Kidney (tissue), 14 donors: ENCODE results near the gene MEI1. TPM values are rescaled to one million over a fixed set of nuclear protein-coding genes. Genes with fewer than 3 reads are reported as not detected.

Source experiments
- DNase-seq, 5 donors: peaks; one replicate each; pipeline ENCODE4 v3.0.0-alpha.2; 2013 to 2020
- FAIRE-seq: peaks from 2 replicates; lab custom pipeline; 2012; peaks lifted over from hg19 to GRCh38; lab: Jason Lieb, UNC
- H3K27ac ChIP-seq, 2 donors: one replicate each; pipeline ENCODE4 v1.7.0; 2013; ENCODE audit warnings: low read depth in 2 of 2, low read length in 2 of 2, inconsistent platforms in 1 of 2
- H3K27me3 ChIP-seq: one replicate; pipeline ENCODE4 v1.7.1; 2013; ENCODE audit warnings: low read length, inconsistent platforms; ENCODE audit not compliant: control insufficient read depth, insufficient read depth
- H3K36me3 ChIP-seq, 3 donors: one replicate each; pipeline versions ENCODE4 v1.7.0 to v1.7.1; 2013; ENCODE audit warnings: low read length in 3 of 3, control low read depth in 1 of 3, inconsistent platforms in 1 of 3; ENCODE audit not compliant: insufficient read depth in 3 of 3, control insufficient read depth in 2 of 3
- H3K4me1 ChIP-seq, 3 donors: one replicate each; pipeline versions ENCODE4 v1.7.0 to v1.7.1; 2013; ENCODE audit warnings: low read length in 3 of 3, inconsistent platforms in 1 of 3, low read depth in 1 of 3; ENCODE audit not compliant: control insufficient read depth in 2 of 3, insufficient read depth in 2 of 3
- H3K4me3 ChIP-seq, 3 donors: one replicate each; pipeline versions ENCODE4 v1.7.0 to v1.8.1; 2013; ENCODE audit warnings: low read length in 3 of 3, control low read depth in 1 of 3, inconsistent platforms in 1 of 3
- H3K9ac ChIP-seq, 3 donors: one replicate each; pipeline versions ENCODE4 v1.7.0 to v1.7.1; 2013; ENCODE audit warnings: low read length in 3 of 3, control low read depth in 1 of 3, inconsistent platforms in 1 of 3
- H3K9me3 ChIP-seq, 3 donors: one replicate each; pipeline versions ENCODE4 v1.7.0 to v1.7.1; 2013; ENCODE audit warnings: low read length in 3 of 3, control low read depth in 1 of 3, inconsistent platforms in 1 of 3; ENCODE audit not compliant: control insufficient read depth in 2 of 3, insufficient read depth in 1 of 3
- CTCF ChIP-seq: IDR thresholded peaks from 3 replicates; pipeline ENCODE4 v1.5.1; 2012; ENCODE audit warnings: mild to moderate bottlenecking, moderate library complexity, borderline replicate concordance; ENCODE audit not compliant: insufficient read depth; ENCODE audit errors: extremely low read depth
- intact Hi-C: fragments of 100-400 bp; cut with DNase I; formaldehyde crosslinking; loops from one replicate; pipeline ENCODE4 v1.11.1; 2022
- polyA plus RNA-seq: library from polyadenylated mRNA; stranded (reverse); fragments of 350-450 nt; fragmentation: Illumina TruSeq; extraction: RNeasy Lipid Tissue Mini Kit (QIAGEN cat#74804); gene quantifications from one replicate; pipeline ENCODE4 v1.2.3, GENCODE V29; 2014; ENCODE audit warnings: low read depth, low replicate concordance; ENCODE audit not compliant: insufficient read depth
- total RNA-seq: library from RNA; stranded (reverse); fragmentation: NEBNext Ultra II Directional; extraction: Animal tissue kit (Norgen Biotek cat#: 25700); gene quantifications from one replicate; pipeline ENCODE4 v1.2.1, GENCODE V29; 2021
- donor health status: control.
- donor health status: control.
- donor health status: control.
- donor health status: control.
- donor health status: control.
- donor health status: DM: yes; HTN: yes; CAD: no.
- donor health status: Normal renal cell carcinoma (clear cell type).

Gene MEI1
- total and polyA plus RNA-seq, 2 donors from 2014 or later: 2.4 to 14.6 TPM

- Histone ChIP-seq H3K9ac (no peak overlapping the region), H3K27ac (no peak overlapping the region), H3K36me3 (peaks cover 2 to 14% (median 14%) of the 10 kb centered on the region in 3 donors), H3K4me1 (no peaks in the 10 kb centered on the region), H3K4me3 (no peak overlapping the region), H3K9me3 (no peaks in the 10 kb centered on the region), H3K27me3 (no peaks in the 10 kb centered on the region)
- FAIRE-seq (no peak), DNase-seq (no peak)
- no peak for TF ChIP-seq CTCF
- intact Hi-C loops: no loop called here
Observed at GRCh38 chr22:41672780-41673509, 26.4 kb upstream of the MEI1 start.

GRCh38 chr22:41674846-41675340 lies 24.4 kb upstream of the MEI1 start:
- no peaks in the 10 kb centered on the region for H3K4me1 ChIP-seq
- no peak overlapping the region for H3K9ac ChIP-seq
- no peak for FAIRE-seq
- TF ChIP-seq CTCF: no peak
- no peak for DNase-seq
- peaks cover 7 to 27% (median 20%) of the 10 kb centered on the region in 3 donors for H3K36me3 ChIP-seq
- H3K27ac ChIP-seq: no peak overlapping the region
- intact Hi-C loops: no loop called here
- H3K9me3 ChIP-seq: no peaks in the 10 kb centered on the region
- H3K27me3 ChIP-seq: no peaks in the 10 kb centered on the region
- H3K4me3 ChIP-seq: no peak overlapping the region

- Histone ChIP-seq H3K4me1 (no peaks in the 10 kb centered on the region), H3K27me3 (no peaks in the 10 kb centered on the region), H3K4me3 (no peak overlapping the region), H3K9ac (no peak overlapping the region), H3K27ac (no peak overlapping the region), H3K9me3 (no peaks in the 10 kb centered on the region), H3K36me3 (peaks cover 7 to 33% (median 23%) of the 10 kb centered on the region in 3 donors)
- FAIRE-seq (no peak), DNase-seq (no peak)
- no peak for TF ChIP-seq CTCF
- intact Hi-C loops: no loop called here
Observed at GRCh38 chr22:41676134-41676533, 23.2 kb upstream of the MEI1 start.
